Measurements from ENCODE around the gene LEMD2.
A peak's percentile ranks its signal among the peaks of the same experiment; 100 is the strongest.

LEMD2 gene

GRCh38 chr6:33748841-33749240, 40.1 kb downstream of the LEMD2 start:
- no peaks in the 10 kb centered on the region for H3K9me3 ChIP-seq (ENCODE audit: control insufficient read depth in 2 of 2, low read length in 2 of 2)
- no peaks in the 10 kb centered on the region for H3K27me3 ChIP-seq (ENCODE audit: control insufficient read depth in 2 of 2, insufficient read depth in 2 of 2, low read length in 2 of 2)
- H3K4me1 ChIP-seq (ENCODE audit: control insufficient read depth in 2 of 2, insufficient read depth in 2 of 2, low read length in 2 of 2) = peaks cover 31 to 45% of the 10 kb centered on the region in 2 donors
- H3K9ac ChIP-seq (ENCODE audit: low read depth in 1 of 2, low read length in 2 of 2) = no peak overlapping the region
- no peak overlapping the region for H3K4me3 ChIP-seq (ENCODE audit: low read length in 2 of 2)
- H3K36me3 ChIP-seq (ENCODE audit: control insufficient read depth in 2 of 2, insufficient read depth in 2 of 2, low read length in 2 of 2) = no peaks in the 10 kb centered on the region
- no peak overlapping the region for H3K27ac ChIP-seq (ENCODE audit: low read depth in 2 of 2, low read length in 2 of 2)

- H3K36me3 ChIP-seq (ENCODE audit: control insufficient read depth in 2 of 2, insufficient read depth in 2 of 2, low read length in 2 of 2) = no peaks in the 10 kb centered on the region
- H3K4me1 ChIP-seq (ENCODE audit: control insufficient read depth in 2 of 2, insufficient read depth in 2 of 2, low read length in 2 of 2) = peaks cover 31 to 45% of the 10 kb centered on the region in 2 donors
- H3K27me3 ChIP-seq (ENCODE audit: control insufficient read depth in 2 of 2, insufficient read depth in 2 of 2, low read length in 2 of 2) = no peaks in the 10 kb centered on the region
- no peak overlapping the region for H3K4me3 ChIP-seq (ENCODE audit: low read length in 2 of 2)
- no peak overlapping the region for H3K9ac ChIP-seq (ENCODE audit: low read depth in 1 of 2, low read length in 2 of 2)
- H3K27ac ChIP-seq (ENCODE audit: low read depth in 2 of 2, low read length in 2 of 2) = no peak overlapping the region
- no peaks in the 10 kb centered on the region for H3K9me3 ChIP-seq (ENCODE audit: control insufficient read depth in 2 of 2, low read length in 2 of 2)
Measured at GRCh38 chr6:33747823-33748222, 41.1 kb downstream of the LEMD2 start.

- H3K27me3 ChIP-seq (ENCODE audit: control insufficient read depth in 2 of 2, insufficient read depth in 2 of 2, low read length in 2 of 2) = no peaks in the 10 kb centered on the region
- peak within 1 kb of the TSS; percentile 1 to 15 for H3K4me3 ChIP-seq (ENCODE audit: low read length in 2 of 2)
- H3K9me3 ChIP-seq (ENCODE audit: control insufficient read depth in 2 of 2, low read length in 2 of 2) = no peaks in the 10 kb centered on the region
- no peaks in the 10 kb centered on the region for H3K36me3 ChIP-seq (ENCODE audit: control insufficient read depth in 2 of 2, insufficient read depth in 2 of 2, low read length in 2 of 2)
- H3K27ac ChIP-seq (ENCODE audit: low read depth in 2 of 2, low read length in 2 of 2) = peak within 1 kb of the TSS; percentile 66 to 77
- H3K4me1 ChIP-seq (ENCODE audit: control insufficient read depth in 2 of 2, insufficient read depth in 2 of 2, low read length in 2 of 2) = peaks cover 24 to 36% of the 10 kb centered on the region in 2 donors
- peak within 1 kb of the TSS in 1 of 2 donors; percentile 49 for H3K9ac ChIP-seq (ENCODE audit: low read depth in 1 of 2, low read length in 2 of 2)
Measured at GRCh38 chr6:33746651-33747100, 42.3 kb downstream of the LEMD2 start, which contains the start of gene IP6K3. Gene IP6K3 (minus strand): TSS chr6:33746905. CDS start chr6:33735476, 11,429 bp downstream.

- peaks cover 19 to 30% of the 10 kb centered on the region in 2 donors for H3K4me1 ChIP-seq (ENCODE audit: control insufficient read depth in 2 of 2, insufficient read depth in 2 of 2, low read length in 2 of 2)
- no peaks in the 10 kb centered on the region for H3K9me3 ChIP-seq (ENCODE audit: control insufficient read depth in 2 of 2, low read length in 2 of 2)
- peak overlapping the region; percentile 66 to 77 for H3K27ac ChIP-seq (ENCODE audit: low read depth in 2 of 2, low read length in 2 of 2)
- peak overlapping the region; percentile 1 to 15 for H3K4me3 ChIP-seq (ENCODE audit: low read length in 2 of 2)
- H3K27me3 ChIP-seq (ENCODE audit: control insufficient read depth in 2 of 2, insufficient read depth in 2 of 2, low read length in 2 of 2) = no peaks in the 10 kb centered on the region
- peak overlapping the region in 1 of 2 donors; percentile 49 for H3K9ac ChIP-seq (ENCODE audit: low read depth in 1 of 2, low read length in 2 of 2)
- H3K36me3 ChIP-seq (ENCODE audit: control insufficient read depth in 2 of 2, insufficient read depth in 2 of 2, low read length in 2 of 2) = no peaks in the 10 kb centered on the region
Measured at GRCh38 chr6:33746036-33746600, 42.8 kb downstream of the LEMD2 start.

GRCh38 chr6:33745548-33745947, 43.4 kb downstream of the LEMD2 start:
- peak overlapping the region; percentile 66 to 77 for H3K27ac ChIP-seq (ENCODE audit: low read depth in 2 of 2, low read length in 2 of 2)
- peaks cover 14 to 24% of the 10 kb centered on the region in 2 donors for H3K4me1 ChIP-seq (ENCODE audit: control insufficient read depth in 2 of 2, insufficient read depth in 2 of 2, low read length in 2 of 2)
- H3K9ac ChIP-seq (ENCODE audit: low read depth in 1 of 2, low read length in 2 of 2) = peak overlapping the region; percentile 17 to 60

GRCh38 chr6:33744895-33745546, 43.9 kb downstream of the LEMD2 start:
- peak overlapping the region; percentile 66 to 77 for H3K27ac ChIP-seq (ENCODE audit: low read depth in 2 of 2, low read length in 2 of 2)
- H3K4me1 ChIP-seq (ENCODE audit: control insufficient read depth in 2 of 2, insufficient read depth in 2 of 2, low read length in 2 of 2) = peaks cover 14 to 23% of the 10 kb centered on the region in 2 donors
- no peaks in the 10 kb centered on the region for H3K9me3 ChIP-seq (ENCODE audit: control insufficient read depth in 2 of 2, low read length in 2 of 2)
- no peaks in the 10 kb centered on the region for H3K36me3 ChIP-seq (ENCODE audit: control insufficient read depth in 2 of 2, insufficient read depth in 2 of 2, low read length in 2 of 2)
- H3K27me3 ChIP-seq (ENCODE audit: control insufficient read depth in 2 of 2, insufficient read depth in 2 of 2, low read length in 2 of 2) = no peaks in the 10 kb centered on the region
- no peak overlapping the region for H3K4me3 ChIP-seq (ENCODE audit: low read length in 2 of 2)
- H3K9ac ChIP-seq (ENCODE audit: low read depth in 1 of 2, low read length in 2 of 2) = peak overlapping the region; percentile 34 to 60

More at GRCh38 chr6:33745548-33745947, 43.4 kb downstream of the LEMD2 start:
- Histone ChIP-seq H3K9me3 (ENCODE audit: control insufficient read depth in 2 of 2, low read length in 2 of 2) (no peaks in the 10 kb centered on the region), H3K27me3 (ENCODE audit: control insufficient read depth in 2 of 2, insufficient read depth in 2 of 2, low read length in 2 of 2) (no peaks in the 10 kb centered on the region), H3K4me3 (ENCODE audit: low read length in 2 of 2) (peak overlapping the region in 1 of 2 donors; percentile 1), H3K36me3 (ENCODE audit: control insufficient read depth in 2 of 2, insufficient read depth in 2 of 2, low read length in 2 of 2) (no peaks in the 10 kb centered on the region)

GRCh38 chr6:33744001-33744848, 44.7 kb downstream of the LEMD2 start:
- H3K27ac ChIP-seq (ENCODE audit: low read depth in 2 of 2, low read length in 2 of 2) = peak overlapping the region; percentile 66 to 77
- H3K27me3 ChIP-seq (ENCODE audit: control insufficient read depth in 2 of 2, insufficient read depth in 2 of 2, low read length in 2 of 2) = no peaks in the 10 kb centered on the region
- H3K4me3 ChIP-seq (ENCODE audit: low read length in 2 of 2) = no peak overlapping the region
- peaks cover 14 to 23% of the 10 kb centered on the region in 2 donors for H3K4me1 ChIP-seq (ENCODE audit: control insufficient read depth in 2 of 2, insufficient read depth in 2 of 2, low read length in 2 of 2)
- H3K9me3 ChIP-seq (ENCODE audit: control insufficient read depth in 2 of 2, low read length in 2 of 2) = no peaks in the 10 kb centered on the region
- H3K9ac ChIP-seq (ENCODE audit: low read depth in 1 of 2, low read length in 2 of 2) = peak overlapping the region in 1 of 2 donors; percentile 9
- no peaks in the 10 kb centered on the region for H3K36me3 ChIP-seq (ENCODE audit: control insufficient read depth in 2 of 2, insufficient read depth in 2 of 2, low read length in 2 of 2)

GRCh38 chr6:33742837-33743236, 46.1 kb downstream of the LEMD2 start:
- H3K27me3 ChIP-seq (ENCODE audit: control insufficient read depth in 2 of 2, insufficient read depth in 2 of 2, low read length in 2 of 2) = no peaks in the 10 kb centered on the region
- peaks cover 14 to 28% of the 10 kb centered on the region in 2 donors for H3K4me1 ChIP-seq (ENCODE audit: control insufficient read depth in 2 of 2, insufficient read depth in 2 of 2, low read length in 2 of 2)
- no peaks in the 10 kb centered on the region for H3K36me3 ChIP-seq (ENCODE audit: control insufficient read depth in 2 of 2, insufficient read depth in 2 of 2, low read length in 2 of 2)
- no peak overlapping the region for H3K4me3 ChIP-seq (ENCODE audit: low read length in 2 of 2)
- no peak overlapping the region for H3K9ac ChIP-seq (ENCODE audit: low read depth in 1 of 2, low read length in 2 of 2)
- no peak overlapping the region for H3K27ac ChIP-seq (ENCODE audit: low read depth in 2 of 2, low read length in 2 of 2)
- no peaks in the 10 kb centered on the region for H3K9me3 ChIP-seq (ENCODE audit: control insufficient read depth in 2 of 2, low read length in 2 of 2)

- Histone ChIP-seq H3K4me1 (ENCODE audit: control insufficient read depth in 2 of 2, insufficient read depth in 2 of 2, low read length in 2 of 2) (peaks cover 14 to 28% of the 10 kb centered on the region in 2 donors), H3K9ac (ENCODE audit: low read depth in 1 of 2, low read length in 2 of 2) (no peak overlapping the region), H3K9me3 (ENCODE audit: control insufficient read depth in 2 of 2, low read length in 2 of 2) (no peaks in the 10 kb centered on the region), H3K27ac (ENCODE audit: low read depth in 2 of 2, low read length in 2 of 2) (no peak overlapping the region), H3K4me3 (ENCODE audit: low read length in 2 of 2) (no peak overlapping the region), H3K27me3 (ENCODE audit: control insufficient read depth in 2 of 2, insufficient read depth in 2 of 2, low read length in 2 of 2) (no peaks in the 10 kb centered on the region), H3K36me3 (ENCODE audit: control insufficient read depth in 2 of 2, insufficient read depth in 2 of 2, low read length in 2 of 2) (no peaks in the 10 kb centered on the region)
Measured at GRCh38 chr6:33742092-33742491, 46.8 kb downstream of the LEMD2 start.

GRCh38 chr6:33740794-33741193, 48.1 kb downstream of the LEMD2 start:
- H3K4me3 ChIP-seq (ENCODE audit: low read length in 2 of 2) = no peak overlapping the region
- H3K4me1 ChIP-seq (ENCODE audit: control insufficient read depth in 2 of 2, insufficient read depth in 2 of 2, low read length in 2 of 2) = peaks cover 14 to 25% of the 10 kb centered on the region in 2 donors
- H3K9me3 ChIP-seq (ENCODE audit: control insufficient read depth in 2 of 2, low read length in 2 of 2) = no peaks in the 10 kb centered on the region
- H3K27ac ChIP-seq (ENCODE audit: low read depth in 2 of 2, low read length in 2 of 2) = no peak overlapping the region
- H3K36me3 ChIP-seq (ENCODE audit: control insufficient read depth in 2 of 2, insufficient read depth in 2 of 2, low read length in 2 of 2) = no peaks in the 10 kb centered on the region
- no peak overlapping the region for H3K9ac ChIP-seq (ENCODE audit: low read depth in 1 of 2, low read length in 2 of 2)
- H3K27me3 ChIP-seq (ENCODE audit: control insufficient read depth in 2 of 2, insufficient read depth in 2 of 2, low read length in 2 of 2) = no peaks in the 10 kb centered on the region

Data from mucosa of rectum (tissue), 2 donors.